ENCODE data around the gene PFKFB3.
A peak's percentile ranks its signal among the peaks of the same experiment; 100 is the strongest.
"Not testable (repeated sequence)": the region's sequence is repeated elsewhere in the genome, so short reads cannot be mapped to it uniquely, and the experiment has no call there.

PFKFB3 gene

DNA sequence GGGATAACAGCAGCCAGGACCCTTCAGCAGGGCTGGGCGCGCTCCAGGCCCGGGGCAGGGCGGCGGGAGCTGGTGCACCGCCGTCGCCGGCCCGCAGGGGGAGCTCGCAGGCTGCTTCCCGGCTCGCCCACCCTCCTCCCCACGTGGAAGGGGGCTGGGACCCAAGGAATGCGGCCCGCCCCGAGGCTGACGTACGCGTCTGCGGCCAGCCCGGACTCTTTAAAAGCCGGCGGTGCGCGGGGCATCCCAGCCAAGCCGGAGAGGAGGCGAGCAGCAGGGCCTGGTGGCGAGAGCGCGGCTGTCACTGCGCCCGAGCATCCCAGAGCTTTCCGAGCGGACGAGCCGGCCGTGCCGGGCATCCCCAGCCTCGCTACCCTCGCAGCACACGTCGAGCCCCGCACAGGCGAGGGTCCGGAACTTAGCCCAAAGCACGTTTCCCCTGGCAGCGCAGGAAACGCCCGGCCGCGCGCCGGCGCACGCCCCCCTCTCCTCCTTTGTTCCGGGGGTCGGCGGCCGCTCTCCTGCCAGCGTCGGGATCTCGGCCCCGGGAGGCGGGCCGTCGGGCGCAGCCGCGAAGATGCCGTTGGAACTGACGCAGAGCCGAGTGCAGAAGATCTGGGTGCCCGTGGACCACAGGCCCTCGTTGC is at the start of gene PFKFB3:
Gene PFKFB3, plus strand, starts transcription at position 249 of the 647 bp plus-strand sequence. Its CDS starts 329 bp downstream, at position 578.
- Mint-ChIP-seq H3K36me3 (peaks cover 6% of the 10 kb centered on the region), H3K27ac (peak within 1 kb of the TSS; percentile 85), H3K4me1 (peaks cover 41% of the 10 kb centered on the region), H3K9me3 (no peaks in the 10 kb centered on the region), H3K27me3 (no peaks in the 10 kb centered on the region), H3K4me3 (peak within 1 kb of the TSS; percentile 94)
- ATAC-seq, result peak; percentile 93

DNA sequence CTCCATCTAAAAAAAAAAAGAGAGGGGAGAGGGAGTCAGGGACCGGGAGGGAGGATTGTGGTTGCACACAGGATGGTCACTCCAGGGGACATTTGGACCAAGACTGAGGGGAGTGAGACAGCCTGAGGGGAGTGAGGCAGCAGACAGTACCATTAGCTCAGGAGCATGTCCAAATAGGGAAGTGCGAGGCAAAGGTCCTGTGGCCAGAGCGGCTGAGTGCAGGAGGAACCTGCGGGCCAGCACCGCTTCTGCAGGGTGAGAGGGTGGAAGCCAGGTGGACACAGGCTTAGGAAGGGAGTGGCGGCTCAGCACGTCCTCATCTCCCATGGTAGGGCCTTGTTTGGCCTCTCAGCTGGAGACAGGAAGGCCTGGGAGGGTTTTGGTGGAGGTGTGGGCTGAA is 48.9 kb upstream of the PFKFB3 start:
- H3K4me3 Mint-ChIP-seq, result no peak overlapping the region
- H3K27ac Mint-ChIP-seq, result no peak overlapping the region
- H3K4me1 Mint-ChIP-seq, result peaks cover 29% of the 10 kb centered on the region

DNA sequence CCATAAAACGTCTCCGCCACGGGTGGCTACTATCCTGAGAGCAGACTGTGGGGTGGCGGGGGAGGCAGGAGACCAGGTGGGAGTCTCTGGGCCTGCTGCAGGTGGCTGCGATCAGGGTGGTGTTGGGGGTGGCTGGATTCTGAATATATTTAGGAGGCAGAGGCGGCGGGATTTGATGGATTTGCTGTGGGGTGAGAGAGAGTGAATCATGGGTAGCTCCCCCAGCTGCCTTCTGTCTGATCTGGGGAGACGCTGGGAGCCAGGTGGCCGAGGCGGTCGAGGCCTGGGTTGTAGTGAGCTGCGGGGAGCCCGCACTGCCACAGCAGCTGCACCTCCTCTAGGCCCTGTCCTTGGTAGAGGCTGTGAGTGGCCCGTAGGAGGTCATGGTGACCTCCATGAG is 48.2 kb upstream of the PFKFB3 start:
- H3K27me3 Mint-ChIP-seq, result no peaks in the 10 kb centered on the region
- H3K27ac Mint-ChIP-seq, result peak overlapping the region; percentile 9
- no peaks in the 10 kb centered on the region for H3K36me3 Mint-ChIP-seq
- ATAC-seq, result no peak
- H3K4me1 Mint-ChIP-seq, result peaks cover 26% of the 10 kb centered on the region
- no peaks in the 10 kb centered on the region for H3K9me3 Mint-ChIP-seq
- H3K4me3 Mint-ChIP-seq, result no peak overlapping the region

More for the DNA sequence above, 48.9 kb upstream of the PFKFB3 start:
- Mint-ChIP-seq H3K9me3 (no peaks in the 10 kb centered on the region), H3K27me3 (no peaks in the 10 kb centered on the region), H3K36me3 (no peaks in the 10 kb centered on the region)
- ATAC-seq, result no peak

DNA sequence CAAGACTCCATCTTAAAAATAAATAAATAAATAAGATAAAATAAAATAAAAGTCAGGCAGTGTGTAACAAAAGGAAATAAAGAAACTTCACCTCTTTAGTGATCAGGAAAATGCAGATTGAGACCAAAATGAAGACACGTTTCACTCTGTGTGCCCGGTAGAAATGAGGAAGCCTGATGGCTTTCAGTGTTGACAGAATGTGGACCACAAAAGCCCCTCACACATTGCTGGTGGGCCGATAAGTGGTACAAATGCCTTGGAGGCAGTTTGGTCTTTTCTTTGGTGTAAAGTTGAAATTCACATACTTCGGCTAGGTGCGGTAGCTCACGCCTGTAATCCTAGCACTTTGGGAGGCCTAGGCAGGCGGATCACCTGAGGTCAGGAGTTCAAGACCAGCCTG is 44.5 kb upstream of the PFKFB3 start:
- Mint-ChIP-seq H3K36me3 (no peaks in the 10 kb centered on the region), H3K27me3 (no peaks in the 10 kb centered on the region), H3K4me3 (no peak overlapping the region), H3K27ac (no peak overlapping the region), H3K4me1 (peaks cover 10% of the 10 kb centered on the region), H3K9me3 (no peaks in the 10 kb centered on the region)
- no peak for ATAC-seq

DNA sequence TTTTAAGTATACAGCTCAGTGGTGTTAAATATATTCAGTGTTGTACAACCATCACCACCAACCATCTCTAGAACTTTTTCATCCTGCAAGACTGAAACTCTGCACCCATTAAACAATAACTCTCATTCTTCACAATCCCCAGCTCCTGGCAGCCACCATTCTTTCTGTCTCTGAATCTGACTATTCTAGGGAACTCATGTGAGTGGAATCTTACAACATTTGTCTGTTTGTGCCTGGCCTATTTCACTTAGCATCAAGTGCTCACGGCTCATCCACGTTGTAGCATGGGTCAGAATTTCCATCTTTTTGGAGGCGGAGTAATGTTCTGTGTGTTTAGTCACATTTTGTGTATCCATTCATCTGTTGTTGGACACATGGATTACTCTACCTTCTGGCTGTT is 40.8 kb upstream of the PFKFB3 start:
- no peak overlapping the region for H3K4me3 Mint-ChIP-seq
- no peak overlapping the region for H3K27ac Mint-ChIP-seq
- H3K36me3 Mint-ChIP-seq, result no peaks in the 10 kb centered on the region
- no peaks in the 10 kb centered on the region for H3K27me3 Mint-ChIP-seq
- H3K9me3 Mint-ChIP-seq, result no peaks in the 10 kb centered on the region
- no peak for ATAC-seq
- peaks cover 41% of the 10 kb centered on the region for H3K4me1 Mint-ChIP-seq

DNA sequence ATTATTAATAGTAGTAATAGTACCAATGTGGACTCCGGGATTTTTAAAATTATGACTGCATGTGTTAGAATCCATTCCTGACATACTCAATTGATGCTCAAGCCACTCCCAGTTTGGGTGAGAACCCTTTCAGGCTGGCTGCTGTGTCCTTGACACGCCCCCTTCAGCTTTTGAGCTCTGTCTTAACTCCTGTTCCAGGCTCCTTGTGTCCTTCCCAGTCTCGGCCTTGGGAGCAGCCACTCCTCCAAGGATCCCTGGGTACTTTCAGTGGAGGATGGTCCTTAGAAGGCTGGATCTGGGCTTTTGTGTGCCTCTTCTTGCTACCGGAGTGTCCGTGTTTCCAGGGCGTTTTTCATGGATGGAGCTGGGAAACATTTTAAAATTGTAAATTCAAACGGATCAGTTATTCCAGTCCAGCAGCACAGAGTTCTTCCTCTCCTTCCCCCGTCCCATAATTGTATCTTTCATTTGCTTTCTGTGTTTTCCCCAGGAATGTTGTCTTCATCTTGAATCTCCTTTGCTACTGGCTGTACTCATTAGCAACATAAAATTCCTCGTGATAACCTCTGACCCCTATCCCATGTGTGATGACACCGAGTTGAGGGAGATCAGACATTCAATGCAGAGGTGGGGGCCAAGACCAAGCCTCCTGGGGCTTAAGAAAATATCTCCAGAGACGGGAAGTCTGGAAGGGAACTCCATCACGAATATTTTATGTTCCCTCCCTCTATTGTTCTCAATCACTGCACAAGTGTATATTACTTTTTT is 40.0 kb upstream of the PFKFB3 start:
- Mint-ChIP-seq H3K27me3 (no peaks in the 10 kb centered on the region), H3K4me3 (peak overlapping the region; percentile 69), H3K36me3 (peaks cover 4% of the 10 kb centered on the region), H3K27ac (peak overlapping the region; percentile 94), H3K4me1 (peaks cover 46% of the 10 kb centered on the region), H3K9me3 (no peaks in the 10 kb centered on the region)
- no peak for ATAC-seq

DNA sequence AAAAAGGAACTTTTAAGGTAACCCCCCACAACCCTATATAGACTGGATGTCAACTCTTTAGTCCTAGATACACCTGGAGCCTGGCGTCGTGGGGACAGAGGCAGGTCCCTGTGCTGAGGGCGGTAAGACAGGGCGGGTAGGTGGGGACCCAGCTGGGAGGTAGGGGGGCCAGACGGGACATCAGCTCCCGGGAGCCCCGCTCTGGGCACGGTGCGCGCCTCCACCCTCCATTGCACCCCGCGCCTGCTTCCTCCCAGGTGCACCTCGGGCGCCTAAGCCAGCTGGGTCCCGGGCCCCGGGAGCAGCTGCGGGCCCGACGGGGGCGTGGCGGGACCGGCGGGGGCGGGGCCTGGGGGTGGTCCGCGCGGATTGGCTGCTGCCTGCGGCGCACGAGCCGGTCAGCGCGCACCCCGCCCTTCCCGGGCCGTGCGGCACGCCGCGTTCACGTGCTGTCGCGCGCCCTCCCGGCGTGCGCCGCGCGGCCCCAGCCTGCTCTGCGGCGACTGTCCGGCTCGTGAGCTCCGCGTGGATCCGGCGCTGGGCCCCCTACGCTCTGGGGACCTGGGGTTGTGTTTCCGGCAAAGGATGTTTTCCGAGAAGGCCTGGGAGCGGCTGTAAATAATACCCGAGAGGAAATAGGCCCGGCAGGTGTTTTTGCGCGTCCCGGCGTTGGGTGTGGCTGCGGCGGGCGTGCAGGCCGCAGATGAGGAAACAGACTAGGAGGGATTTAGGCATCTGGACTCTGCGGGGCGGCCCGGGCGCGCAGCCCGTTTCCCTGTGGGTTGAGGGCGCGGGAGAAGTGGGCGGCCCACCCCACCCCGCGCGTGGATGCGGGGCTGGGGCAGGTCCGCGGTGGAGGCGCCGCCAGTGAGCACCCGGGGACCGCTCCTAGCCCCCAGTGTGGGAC is 39.1 kb upstream of the PFKFB3 start:
- ATAC-seq, result peak; percentile 98
- Mint-ChIP-seq H3K36me3 (peaks cover 6% of the 10 kb centered on the region), H3K27me3 (no peaks in the 10 kb centered on the region), H3K9me3 (no peaks in the 10 kb centered on the region), H3K27ac (peak overlapping the region; percentile 94), H3K4me3 (peak overlapping the region; percentile 94), H3K4me1 (peaks cover 52% of the 10 kb centered on the region)

DNA sequence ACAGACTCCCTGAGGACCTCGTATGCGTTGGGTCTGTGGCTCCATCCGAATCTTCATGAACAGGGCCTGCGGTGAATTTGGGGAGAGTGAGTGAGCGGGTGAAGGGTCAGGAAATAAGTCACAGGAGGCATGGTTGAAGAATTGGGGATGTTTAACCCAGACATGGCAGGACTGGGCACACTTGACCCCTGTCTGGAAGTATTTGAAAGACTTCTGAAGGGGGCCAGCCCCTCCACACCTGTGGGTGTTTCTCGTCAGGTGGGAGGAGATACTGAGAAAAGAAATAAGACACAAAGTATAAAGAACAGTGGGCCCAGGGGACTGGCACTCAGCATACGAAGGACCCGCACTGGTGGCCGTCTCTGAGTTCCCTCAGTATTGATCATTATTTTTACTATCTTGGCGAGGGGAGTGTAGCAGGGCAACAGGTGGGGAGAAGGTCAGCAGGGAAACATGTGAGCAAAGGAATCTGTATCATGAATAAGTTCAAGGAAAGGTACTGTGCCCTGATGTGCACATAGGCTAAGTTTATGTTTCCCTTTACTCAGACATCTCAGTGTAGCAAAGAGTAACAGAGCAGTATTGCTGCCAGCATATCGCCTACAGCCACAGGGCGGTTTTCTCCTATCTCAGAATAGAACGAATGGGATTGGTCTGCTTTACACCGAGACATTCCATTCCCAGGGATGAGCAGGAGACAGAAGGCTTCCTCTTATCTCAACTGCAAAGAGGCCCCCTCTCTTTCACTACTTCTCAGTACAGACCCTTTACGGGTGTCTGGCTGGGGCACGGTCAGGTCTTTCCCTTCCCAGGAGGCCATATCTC is 38.2 kb upstream of the PFKFB3 start:
- H3K4me1 Mint-ChIP-seq, result peaks cover 61% of the 10 kb centered on the region

DNA sequence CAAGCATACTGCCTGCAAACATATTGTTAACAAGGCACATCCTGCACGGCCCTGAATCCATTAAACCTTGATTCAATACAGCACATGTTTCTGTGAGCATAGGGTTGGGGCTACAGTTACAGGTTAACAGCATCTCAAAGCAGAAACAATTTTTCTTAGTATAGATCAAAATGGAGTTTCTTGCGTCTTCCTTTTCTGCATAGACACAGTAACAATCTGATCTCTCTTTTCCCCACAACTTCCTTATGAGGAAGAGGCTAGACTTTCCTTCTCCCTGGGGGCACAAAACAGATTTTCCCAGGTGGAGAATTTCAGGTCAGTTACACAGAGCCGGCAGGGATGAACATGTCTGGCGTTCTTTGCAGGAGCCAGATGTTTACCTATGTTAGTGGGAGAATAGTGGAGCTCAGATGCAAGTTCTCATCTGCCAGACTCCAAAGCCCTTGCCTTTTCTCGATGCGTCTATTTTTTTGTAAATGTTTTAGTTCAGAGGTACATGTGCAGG is 37.5 kb upstream of the PFKFB3 start:
- H3K36me3 Mint-ChIP-seq, result peaks cover 6% of the 10 kb centered on the region
- no peak for ATAC-seq
- no peak overlapping the region for H3K27ac Mint-ChIP-seq
- H3K4me1 Mint-ChIP-seq, result peaks cover 65% of the 10 kb centered on the region
- no peaks in the 10 kb centered on the region for H3K27me3 Mint-ChIP-seq
- H3K9me3 Mint-ChIP-seq, result no peaks in the 10 kb centered on the region
- peak overlapping the region; percentile 94 for H3K4me3 Mint-ChIP-seq

More for the DNA sequence above, 38.2 kb upstream of the PFKFB3 start:
- Mint-ChIP-seq H3K27ac (peak overlapping the region; percentile 94), H3K27me3 (no peaks in the 10 kb centered on the region), H3K4me3 (peak overlapping the region; percentile 94), H3K9me3 (no peaks in the 10 kb centered on the region), H3K36me3 (peaks cover 6% of the 10 kb centered on the region)
- ATAC-seq, result no peak

DNA sequence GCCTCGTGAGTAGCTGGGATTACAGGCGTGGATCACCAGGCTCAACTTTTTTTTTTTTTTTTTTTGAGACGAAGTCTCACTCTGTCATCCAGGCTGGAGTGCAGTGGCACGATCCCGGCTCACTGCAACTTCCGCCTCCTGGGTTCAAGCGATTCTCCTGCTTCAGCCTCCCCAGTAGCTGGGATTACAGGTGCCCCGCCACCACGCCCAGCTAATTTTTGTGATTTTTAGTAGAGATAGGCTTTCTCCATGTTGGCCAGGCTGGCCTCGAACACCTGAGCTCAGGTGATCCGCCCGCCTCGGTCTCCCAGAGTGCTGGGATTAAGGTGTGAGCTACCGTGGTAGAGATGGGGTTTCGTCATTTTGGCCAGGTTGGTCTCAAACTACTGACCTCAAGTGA is 36.8 kb upstream of the PFKFB3 start:
- peaks cover 71% of the 10 kb centered on the region for H3K4me1 Mint-ChIP-seq
- not testable (repeated sequence) for H3K27me3 Mint-ChIP-seq, H3K36me3 Mint-ChIP-seq, H3K27ac Mint-ChIP-seq, H3K9me3 Mint-ChIP-seq, H3K4me3 Mint-ChIP-seq, ATAC-seq

DNA sequence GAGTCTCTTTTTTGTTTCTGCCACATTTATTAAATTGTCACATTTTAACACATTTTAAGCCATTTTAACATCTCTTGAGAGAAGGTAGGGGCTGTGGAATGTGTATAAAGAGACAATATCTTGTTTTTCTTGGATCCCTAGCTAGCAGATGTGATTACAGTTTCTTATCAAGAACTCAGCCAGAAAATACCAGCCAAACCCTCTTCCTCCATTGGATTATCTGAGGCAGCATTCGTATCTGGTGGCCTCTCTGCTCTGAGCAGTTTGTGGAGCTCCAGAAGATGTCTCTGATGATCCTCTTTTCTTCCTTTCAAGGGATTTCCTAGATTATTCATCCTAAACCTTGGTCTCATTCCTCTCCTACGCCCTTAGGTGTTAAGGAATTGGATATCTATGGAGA is 35.3 kb upstream of the PFKFB3 start:
- Mint-ChIP-seq H3K27me3 (no peaks in the 10 kb centered on the region), H3K9me3 (no peaks in the 10 kb centered on the region), H3K4me3 (no peak overlapping the region), H3K27ac (no peak overlapping the region), H3K4me1 (peaks cover 82% of the 10 kb centered on the region), H3K36me3 (peaks cover 6% of the 10 kb centered on the region)
- no peak for ATAC-seq

DNA sequence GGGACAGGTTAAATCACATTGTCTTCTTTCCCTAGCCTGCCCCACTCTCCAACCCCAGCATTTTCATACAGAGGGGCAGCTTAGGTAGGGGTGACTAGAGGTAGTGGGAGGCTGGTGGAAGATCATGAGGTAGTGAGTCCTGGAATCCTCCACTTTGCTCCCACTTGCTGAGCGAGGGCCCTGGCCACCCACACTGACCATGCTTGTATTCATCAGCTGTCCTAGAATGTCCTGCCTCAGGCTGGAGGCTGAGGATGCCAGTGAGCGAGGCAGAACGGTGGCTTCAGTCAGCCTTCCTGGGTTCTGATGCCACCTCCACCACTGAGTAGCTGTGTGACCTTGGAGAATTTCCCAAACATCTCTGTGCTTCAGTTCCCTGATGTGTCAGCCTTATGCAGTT is 34.6 kb upstream of the PFKFB3 start:
- H3K27ac Mint-ChIP-seq, result no peak overlapping the region
- no peaks in the 10 kb centered on the region for H3K27me3 Mint-ChIP-seq
- peaks cover 82% of the 10 kb centered on the region for H3K4me1 Mint-ChIP-seq
- ATAC-seq, result no peak
- no peak overlapping the region for H3K4me3 Mint-ChIP-seq
- H3K9me3 Mint-ChIP-seq, result no peaks in the 10 kb centered on the region
- H3K36me3 Mint-ChIP-seq, result peaks cover 11% of the 10 kb centered on the region

DNA sequence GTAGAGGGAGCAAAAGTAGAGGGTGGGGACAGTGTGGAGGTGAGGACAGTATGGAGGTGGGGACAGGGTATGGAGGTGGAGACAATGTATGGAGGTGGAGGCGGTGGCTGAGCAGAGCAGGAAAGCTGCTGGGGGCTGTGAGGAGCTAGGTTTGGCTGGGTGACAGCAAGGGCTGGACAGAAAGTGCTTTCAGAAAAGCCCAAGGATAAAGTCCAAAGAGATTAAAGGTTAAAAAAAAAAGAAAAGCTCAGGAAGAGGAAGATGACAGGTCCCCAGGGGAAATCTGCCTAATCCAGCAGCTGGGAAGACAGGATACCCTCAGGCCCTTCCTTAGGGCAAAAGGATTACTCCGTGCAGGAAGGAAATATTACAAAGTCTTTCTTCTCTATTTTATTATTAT is 32.1 kb upstream of the PFKFB3 start:
- ATAC-seq, result no peak
- no peaks in the 10 kb centered on the region for H3K9me3 Mint-ChIP-seq
- H3K27me3 Mint-ChIP-seq, result no peaks in the 10 kb centered on the region
- peaks cover 82% of the 10 kb centered on the region for H3K4me1 Mint-ChIP-seq
- peaks cover 19% of the 10 kb centered on the region for H3K36me3 Mint-ChIP-seq
- no peak overlapping the region for H3K27ac Mint-ChIP-seq
- H3K4me3 Mint-ChIP-seq, result no peak overlapping the region

DNA sequence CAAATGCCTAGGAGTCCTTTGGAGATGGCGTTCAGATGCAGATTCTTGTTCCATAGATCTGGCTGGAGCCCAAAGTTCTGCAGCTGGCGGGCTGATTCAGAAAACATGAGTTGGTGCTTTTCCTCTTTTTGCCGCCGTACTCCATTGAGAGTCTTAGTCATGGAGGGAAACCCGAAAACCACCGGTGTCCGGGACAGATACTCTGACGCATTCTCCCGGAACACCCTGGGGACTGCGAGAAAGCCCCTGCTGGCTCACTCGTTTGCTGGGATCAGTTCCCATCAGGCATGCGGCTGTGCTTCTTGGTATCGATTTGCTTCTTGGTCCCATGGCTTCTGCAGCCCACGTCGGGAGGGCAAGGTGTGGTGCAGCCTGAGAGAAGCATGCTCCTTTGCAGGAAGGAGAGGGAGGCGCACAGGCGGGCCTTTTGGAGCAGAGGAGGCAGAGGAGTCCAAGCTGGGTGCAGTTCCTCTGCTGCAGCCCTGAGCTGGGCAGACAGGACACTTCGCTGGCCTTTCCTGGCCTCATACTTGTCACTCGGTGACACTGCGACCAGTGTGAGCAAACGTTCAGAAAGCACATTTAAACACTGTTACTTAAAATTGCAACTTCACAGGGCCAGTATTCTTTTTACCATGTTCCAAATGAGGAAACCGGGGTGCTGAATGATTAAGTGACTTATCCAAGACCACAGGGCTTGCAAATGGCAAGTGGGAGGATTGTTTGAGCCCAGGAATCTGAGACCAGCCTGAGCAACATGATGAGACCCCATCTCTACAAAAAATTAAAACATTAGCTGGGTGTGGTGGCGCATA is 30.6 kb upstream of the PFKFB3 start:
- peak; percentile 53 for ATAC-seq

More for the DNA sequence above, 30.6 kb upstream of the PFKFB3 start:
- peaks cover 24% of the 10 kb centered on the region for H3K36me3 Mint-ChIP-seq
- H3K4me3 Mint-ChIP-seq, result no peak overlapping the region
- H3K4me1 Mint-ChIP-seq, result peaks cover 74% of the 10 kb centered on the region
- H3K9me3 Mint-ChIP-seq, result no peaks in the 10 kb centered on the region
- no peak overlapping the region for H3K27ac Mint-ChIP-seq
- H3K27me3 Mint-ChIP-seq, result no peaks in the 10 kb centered on the region

Measured in stimulated activated memory B cell treated with anti-CD40 and anti-IgM and Interleukin-4, amounts not matched to agents 10 μg/mL and 1 μg/mL and 100 μg/mL, for 72 hours (primary cell).